NCI-H2081 treated with DMSO at 0.1 percent for 48 hours (cell line): ENCODE results near the gene KLHL26.
"Not testable (repeated sequence)": the region's sequence is repeated elsewhere in the genome, so short reads cannot be mapped to it uniquely, and the experiment has no call there.

Experiments
- DNase-seq: peaks from one replicate; lab custom pipeline; 2025; lab: John Stamatoyannopoulos, UW

The KLHL26 gene

GRCh38 chr19:18600692-18601397 lies 36.0 kb upstream of the KLHL26 start:
- not testable (repeated sequence) for DNase-seq

GRCh38 chr19:18601875-18602274 lies 35.0 kb upstream of the KLHL26 start:
- DNase-seq = no peak

- DNase-seq = no peak
These were observed 33.4 kb upstream of the KLHL26 start for GRCh38 chr19:18603255-18603957.

GRCh38 chr19:18603958-18604819 lies 32.6 kb upstream of the KLHL26 start:
- no peak for DNase-seq

GRCh38 chr19:18604820-18605159 lies 32.0 kb upstream of the KLHL26 start:
- DNase-seq = no peak

- no peak for DNase-seq
These were observed 31.7 kb upstream of the KLHL26 start for GRCh38 chr19:18605196-18605545.

- no peak for DNase-seq
These were observed 31.1 kb upstream of the KLHL26 start for GRCh38 chr19:18605546-18606280.

GRCh38 chr19:18606281-18607225 lies 30.3 kb upstream of the KLHL26 start, which contains the start of gene CRLF1:
Gene CRLF1 (minus strand): TSS chr19:18606799. CDS start chr19:18606656, 143 bp downstream.
- DNase-seq = no peak

- no peak for DNase-seq
These were observed 29.4 kb upstream of the KLHL26 start for GRCh38 chr19:18607226-18608101.

GRCh38 chr19:18608102-18608804 lies 28.6 kb upstream of the KLHL26 start:
- no peak for DNase-seq

- DNase-seq = no peak
These were observed 27.8 kb upstream of the KLHL26 start for GRCh38 chr19:18608805-18609716.

- DNase-seq = no peak
These were observed 27.1 kb upstream of the KLHL26 start for GRCh38 chr19:18609717-18610051.

- DNase-seq = no peak
These were observed 26.6 kb upstream of the KLHL26 start for GRCh38 chr19:18610245-18610555.

GRCh38 chr19:18610556-18611326 lies 26.1 kb upstream of the KLHL26 start:
- DNase-seq = no peak

GRCh38 chr19:18611327-18612050 lies 25.3 kb upstream of the KLHL26 start:
- DNase-seq = no peak

- DNase-seq = no peak
These were observed 24.6 kb upstream of the KLHL26 start for GRCh38 chr19:18612051-18612771.
